GM19467 (cell line): ENCODE measurements around the gene ASAH2.

Experiments
- ATAC-seq: cut with Tn5 transposase; IDR thresholded peaks from one replicate; pipeline ENCODE4 v1.9.1; 2021; ENCODE audit warnings: mild to moderate bottlenecking, moderate library complexity; ENCODE audit not compliant: unreplicated experiment

ASAH2 gene

GRCh38 chr10:50210876-50211275 is 40.4 kb downstream of the ASAH2 start:
- no peak for ATAC-seq
